Endometrium (tissue), 2 donors: ENCODE measurements around the gene FMNL2.
A peak's percentile ranks its signal among the peaks of the same experiment; 100 is the strongest.

Experiments used
- FAIRE-seq: peaks from 2 replicates; lab custom pipeline; 2012; peaks lifted over from hg19 to GRCh38; lab: Jason Lieb, UNC
- donor health status: control.
- donor health status: control.

Gene FMNL2

GRCh38 chr2:152560166-152560565 lies 225.2 kb downstream of the FMNL2 start:
- FAIRE-seq, result no peak

GRCh38 chr2:152560873-152561595 lies 226.1 kb downstream of the FMNL2 start:
- FAIRE-seq, result no peak

- no peak for FAIRE-seq
Measured at GRCh38 chr2:152562198-152562884, 227.4 kb downstream of the FMNL2 start.

DNA sequence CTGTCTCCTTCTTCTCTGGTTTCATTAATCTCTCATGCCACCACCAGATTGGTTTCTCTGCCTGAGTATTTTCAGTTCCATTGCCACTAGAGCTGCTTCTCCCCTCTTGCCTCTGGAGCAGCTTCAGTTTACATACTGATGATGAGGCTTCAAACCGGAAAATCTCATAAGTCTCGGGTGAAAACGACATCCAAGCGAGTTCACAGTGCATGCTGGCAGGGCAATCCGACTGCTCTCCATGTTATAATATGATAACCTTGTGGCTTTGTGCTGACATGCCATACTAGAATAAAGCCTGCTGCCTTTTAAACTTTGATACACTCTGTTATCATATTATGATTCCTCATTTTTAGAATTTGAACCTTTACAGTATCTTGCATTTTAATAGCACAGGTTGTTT lies 228.8 kb downstream of the FMNL2 start:
- FAIRE-seq, result no peak

GRCh38 chr2:152564754-152565551 lies 230.0 kb downstream of the FMNL2 start:
- FAIRE-seq, result no peak

DNA sequence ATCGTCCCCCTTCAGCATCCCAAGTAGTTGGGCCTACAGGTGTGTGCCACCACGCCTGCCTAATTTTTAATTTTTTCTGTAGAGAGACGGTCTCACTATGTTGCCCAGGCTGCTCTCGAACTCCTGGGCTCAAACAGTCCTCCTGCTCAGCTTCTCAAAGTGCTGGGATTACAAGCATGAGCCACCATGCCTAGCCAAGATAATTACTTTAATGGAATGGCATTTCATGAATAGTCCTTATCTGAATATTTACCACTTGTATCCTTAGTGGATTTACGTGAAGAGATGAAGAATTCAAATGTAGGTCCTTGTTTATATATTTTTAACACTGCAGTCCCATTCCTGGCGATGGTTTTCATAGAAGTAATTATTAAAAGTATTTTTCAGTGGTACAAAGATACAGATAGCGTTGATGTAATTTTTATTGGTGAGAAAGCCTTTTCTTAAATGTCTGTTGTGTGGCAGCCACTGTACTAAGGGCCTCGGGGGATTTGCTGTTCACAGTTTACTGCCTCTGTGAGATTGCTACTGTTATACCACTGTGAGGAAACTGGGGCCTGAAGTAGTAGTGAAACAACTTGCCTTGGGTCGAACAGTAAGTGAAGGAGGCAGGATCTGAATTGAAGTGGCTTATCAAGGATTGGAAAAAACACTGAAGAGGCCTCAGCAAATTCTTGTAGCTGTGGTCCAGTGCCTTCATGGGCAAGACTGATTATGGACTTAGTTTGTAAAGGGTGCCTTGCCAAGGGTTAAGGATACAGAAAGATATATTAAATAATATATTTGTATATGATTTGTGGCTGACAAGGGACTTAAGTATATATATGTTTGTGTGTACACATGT lies 231.1 kb downstream of the FMNL2 start:
- FAIRE-seq, result no peak

GRCh38 chr2:152566728-152567069 lies 231.7 kb downstream of the FMNL2 start:
- no peak for FAIRE-seq

DNA sequence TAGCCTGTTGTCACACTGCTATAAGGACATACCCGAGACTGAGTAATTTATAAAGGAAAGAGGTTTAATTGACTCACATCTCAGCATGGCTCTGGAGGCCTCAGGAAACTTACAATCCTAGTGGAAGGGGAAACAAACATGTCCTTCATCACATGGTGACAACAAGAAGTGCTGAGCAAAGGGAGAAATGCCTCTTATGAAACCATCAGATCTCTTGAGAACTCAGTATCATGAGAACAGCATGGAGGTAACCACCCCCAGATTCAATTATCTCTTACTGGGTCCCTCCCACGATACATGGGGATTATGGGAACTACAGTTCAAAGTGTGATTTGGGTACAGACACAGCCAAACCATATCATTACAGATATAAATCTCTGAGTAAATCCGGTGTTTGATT lies 233.6 kb downstream of the FMNL2 start:
- no peak for FAIRE-seq

DNA sequence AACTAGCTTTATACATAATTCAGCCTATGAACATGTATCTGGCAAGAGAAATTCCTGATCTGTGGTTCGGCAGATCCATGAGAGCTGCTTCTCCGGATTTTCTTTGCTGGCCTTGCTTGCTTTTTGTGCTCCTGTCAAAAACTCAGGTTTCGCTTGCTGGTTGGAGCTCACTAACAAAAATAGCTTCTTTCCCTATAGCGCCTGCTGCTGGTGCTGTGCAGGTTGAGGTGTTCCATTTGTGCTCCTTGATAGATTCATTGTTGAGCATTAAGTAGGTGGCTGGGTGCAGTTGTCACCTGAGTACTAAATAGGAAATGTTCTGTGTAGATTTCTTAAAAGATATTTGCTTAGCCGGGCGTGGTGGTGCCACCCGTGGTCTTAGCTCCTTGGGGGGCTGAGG lies 234.2 kb downstream of the FMNL2 start:
- no peak for FAIRE-seq

GRCh38 chr2:152571048-152571766 lies 236.2 kb downstream of the FMNL2 start:
- FAIRE-seq, result no peak

DNA sequence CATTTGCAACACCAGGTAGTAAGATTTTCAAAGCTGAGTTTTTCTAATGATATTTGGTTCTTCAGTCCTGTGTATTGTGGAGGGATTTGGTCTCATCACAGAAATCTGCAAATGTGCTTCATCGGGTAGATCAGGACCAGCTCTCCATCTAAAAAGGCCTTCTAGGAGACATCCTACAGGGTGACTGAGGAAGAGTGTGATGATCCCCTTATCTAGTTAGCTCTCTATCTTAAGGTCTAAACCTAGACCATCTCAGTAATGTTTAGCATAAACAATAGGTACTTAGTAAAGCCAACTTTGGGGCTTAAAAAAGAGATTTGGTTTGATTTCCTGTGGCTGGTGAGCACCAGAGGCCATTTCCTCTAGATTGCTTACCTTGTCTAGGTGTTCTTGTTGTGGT lies 237.1 kb downstream of the FMNL2 start:
- FAIRE-seq, result no peak

DNA sequence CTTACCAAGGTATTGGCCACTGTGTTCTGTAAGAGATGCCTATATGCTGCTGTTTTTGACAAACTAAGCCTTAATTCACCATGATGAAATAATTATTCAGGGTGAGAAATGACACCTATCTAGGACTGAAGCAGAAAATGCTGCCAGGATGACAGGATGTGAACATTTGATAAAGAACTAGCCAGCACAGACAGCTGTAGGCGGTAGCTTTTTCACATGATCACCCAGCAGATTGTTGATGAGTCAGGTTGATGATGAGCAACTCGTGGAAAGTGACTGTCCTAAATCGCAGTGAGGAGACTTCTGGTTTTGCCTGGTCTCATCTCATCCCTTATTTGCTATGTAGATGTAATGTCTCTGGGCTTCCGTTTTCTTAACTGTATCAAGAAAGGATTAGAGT lies 238.2 kb downstream of the FMNL2 start:
- FAIRE-seq, result no peak

DNA sequence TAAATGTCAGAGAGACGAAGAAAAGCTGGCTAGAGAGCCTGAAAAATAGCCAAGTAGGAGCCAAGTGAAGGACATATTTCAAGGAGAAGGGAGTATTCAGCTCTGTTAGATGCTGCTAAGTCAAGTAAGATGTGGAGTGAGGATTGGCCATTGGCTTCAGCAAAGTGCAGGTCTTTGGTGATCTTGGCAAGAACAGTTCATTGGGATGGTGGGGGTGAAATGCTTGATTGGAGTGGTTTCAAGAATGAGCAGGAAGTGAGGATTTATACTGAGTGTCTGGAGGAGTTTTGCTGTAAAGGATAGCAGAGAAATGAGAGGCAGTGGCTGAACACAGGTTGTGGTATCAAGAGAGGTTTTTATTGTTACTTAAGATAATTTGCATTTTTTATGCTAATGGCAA lies 242.6 kb downstream of the FMNL2 start:
- FAIRE-seq, result no peak

DNA sequence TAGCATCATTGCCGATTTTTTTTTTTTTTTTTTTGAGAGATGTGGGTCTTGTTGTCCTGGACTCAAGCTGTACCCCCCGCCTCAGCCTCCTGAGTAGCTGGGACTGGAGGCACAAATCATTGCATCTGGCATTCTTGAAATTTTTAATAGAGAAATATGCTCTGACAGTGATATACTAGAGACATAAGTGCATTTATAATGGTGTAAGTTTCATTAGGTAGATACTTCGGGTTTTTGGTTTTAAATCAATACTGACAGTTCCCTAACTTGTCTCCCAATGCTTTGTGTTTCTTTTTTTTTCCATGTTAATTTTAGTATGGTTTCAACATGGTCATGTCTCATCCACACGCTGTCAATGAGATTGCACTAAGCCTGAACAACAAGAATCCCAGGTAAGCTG lies 243.6 kb downstream of the FMNL2 start:
- FAIRE-seq, result no peak

GRCh38 chr2:152580714-152581113 lies 245.7 kb downstream of the FMNL2 start:
- no peak for FAIRE-seq

GRCh38 chr2:152581360-152581759 lies 246.4 kb downstream of the FMNL2 start:
- no peak for FAIRE-seq

DNA sequence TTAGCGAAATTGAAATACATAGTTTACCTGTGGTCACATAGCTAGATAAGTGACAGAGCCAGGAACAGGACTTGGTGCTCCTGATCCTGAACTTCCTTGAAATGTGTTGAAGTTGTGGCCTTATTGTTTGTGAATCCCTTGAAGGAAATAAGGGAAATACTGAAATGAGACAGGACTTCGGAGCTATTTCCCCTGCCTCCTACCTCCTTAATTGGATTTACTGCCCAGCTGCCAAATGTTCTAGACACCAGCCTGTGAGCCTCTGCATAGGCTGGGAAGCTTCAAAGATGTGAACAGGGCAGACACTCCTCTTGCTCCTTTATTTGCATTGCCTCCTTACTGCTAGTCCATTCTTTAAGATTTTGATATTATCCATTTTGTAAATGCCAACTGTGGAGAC lies 247.1 kb downstream of the FMNL2 start:
- no peak for FAIRE-seq

GRCh38 chr2:152583512-152584229 lies 248.7 kb downstream of the FMNL2 start:
- FAIRE-seq, result no peak

DNA sequence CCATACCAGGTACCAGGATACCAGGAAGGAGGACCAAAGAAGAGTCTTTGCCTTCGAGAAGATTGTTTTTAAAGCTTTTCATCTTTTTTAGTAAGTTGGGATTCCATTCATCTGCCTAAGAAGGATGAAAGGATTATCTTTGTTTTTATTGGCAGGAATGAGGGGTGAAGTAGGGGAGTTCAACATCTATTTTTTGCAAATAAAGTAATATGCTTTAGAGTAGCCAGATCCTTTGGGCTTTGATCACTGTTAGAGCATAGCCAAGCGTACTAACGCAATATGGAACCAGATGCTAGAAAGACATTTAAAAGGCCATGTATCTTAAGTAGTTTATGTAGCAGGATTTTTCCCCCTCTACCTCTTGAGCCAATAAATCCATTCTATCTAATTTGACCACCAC lies 249.3 kb downstream of the FMNL2 start:
- FAIRE-seq, result peak; percentile 75

DNA sequence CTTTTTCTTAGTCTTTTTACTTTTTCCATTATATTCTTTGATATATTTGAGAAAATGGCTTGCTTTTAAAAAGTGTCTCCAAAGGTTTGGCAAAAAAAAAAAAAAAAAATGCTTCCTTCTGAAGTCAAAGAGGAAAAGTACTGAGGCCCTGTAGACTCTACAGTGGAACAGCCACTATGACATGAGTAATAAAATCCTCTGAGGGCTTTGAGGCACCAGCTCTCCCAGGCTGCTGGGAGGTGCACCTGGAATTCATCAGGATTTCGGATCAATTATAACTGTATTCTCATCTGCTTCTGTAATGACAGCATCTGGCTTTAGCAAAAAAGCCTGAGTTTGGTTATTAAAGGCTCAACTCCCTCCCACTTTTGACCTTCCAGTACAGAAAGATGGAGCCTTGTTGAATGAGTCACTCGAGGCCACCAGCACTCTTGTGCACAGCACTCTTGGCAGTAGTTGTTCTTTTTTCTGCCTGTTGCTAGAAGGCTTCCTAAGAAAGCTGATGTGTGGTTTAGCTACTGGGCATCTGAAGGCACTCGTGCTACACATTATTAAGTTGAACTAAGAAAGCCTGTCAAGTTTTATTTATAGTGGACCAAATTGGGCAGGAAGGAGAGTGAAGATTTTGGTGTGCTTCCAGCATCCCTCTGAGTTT lies 251.0 kb downstream of the FMNL2 start:
- peak; percentile 86 for FAIRE-seq
